Stimulated activated CD4-positive, alpha-beta T cell treated with anti-CD3 and anti-CD28 coated beads, TNF-alpha, amount 100 ng/mL, for 4 hours (primary cell): ENCODE measurements around the gene USP27X.

ENCODE experiments used
- DNase-seq, 3 experiments: peaks; one replicate each; pipeline ENCODE4 v3.0.0-alpha.2; 2020; ENCODE audit warnings: low read depth in 3 of 3

USP27X gene

DNA sequence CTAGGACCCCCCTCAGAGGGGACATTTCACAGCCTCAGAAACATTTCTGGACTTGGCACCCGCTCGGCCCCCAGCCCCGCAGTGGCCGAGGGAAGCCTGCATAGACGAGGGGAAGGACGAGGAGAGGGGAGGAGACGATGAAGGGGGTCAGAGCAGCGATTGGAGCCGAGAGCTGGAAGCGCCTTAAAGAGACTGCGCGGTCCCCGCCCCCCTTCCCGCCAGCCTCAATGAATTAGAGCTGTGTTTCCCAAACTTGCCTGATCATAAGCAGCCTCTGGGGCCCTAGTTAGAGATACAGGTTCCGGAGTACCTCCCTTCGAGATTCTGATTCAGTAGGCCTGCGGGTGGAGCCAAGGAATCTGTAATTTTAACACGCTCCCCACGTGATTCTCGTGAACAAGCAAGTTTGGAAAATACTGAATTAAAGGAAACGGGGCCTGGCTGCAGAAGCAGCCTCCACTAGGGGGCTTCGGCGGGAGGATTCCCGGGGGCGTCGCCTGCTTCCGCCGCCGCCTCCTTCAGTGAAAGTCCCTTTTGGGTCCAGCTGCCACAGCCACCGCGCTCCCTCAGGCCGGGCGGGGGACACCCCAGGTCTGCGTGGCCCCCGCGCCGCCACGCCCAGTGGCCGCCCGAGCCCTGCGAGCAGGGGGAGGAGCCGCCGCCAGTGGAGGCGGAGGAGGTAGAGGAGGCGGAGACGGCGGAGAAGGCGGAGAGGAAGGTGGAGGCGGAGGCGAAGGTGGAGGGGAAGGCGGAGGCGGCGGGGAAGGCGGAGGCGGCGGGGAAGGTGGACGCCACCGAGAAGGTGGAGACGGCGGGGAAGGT lies at the start of gene USP27X:
Gene USP27X, plus strand, starts transcription at position 651 of the 822 bp plus-strand sequence. CDS start 824 bp downstream, outside the sequence.
- DNase-seq = peak; percentile 49 to 72 (median 65)

DNA sequence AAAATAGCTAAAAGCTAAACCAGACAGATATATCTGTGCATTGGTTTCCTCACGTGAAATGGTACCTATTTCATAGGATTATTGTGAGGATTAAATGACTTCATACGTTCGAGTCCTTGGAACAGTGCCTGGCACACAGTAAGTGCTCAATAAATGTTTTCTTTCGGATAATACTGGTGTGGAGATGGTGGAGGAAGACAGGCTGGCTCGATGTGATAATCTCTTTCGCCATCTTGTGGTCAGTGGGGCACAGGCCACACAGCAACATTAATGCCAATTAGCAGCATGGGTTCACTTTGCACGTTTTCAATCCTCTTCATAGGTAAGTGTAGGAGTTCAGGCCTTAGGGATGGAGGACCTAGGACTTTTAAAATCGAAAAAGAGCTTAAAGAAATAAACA lies 40.9 kb upstream of the USP27X start:
- no peak for DNase-seq

GRCh38 chrX:49840679-49841078 lies 38.6 kb upstream of the USP27X start:
- peak; percentile 0 to 11 (median 4) for DNase-seq

- no peak for DNase-seq
These were observed 36.7 kb upstream of the USP27X start for GRCh38 chrX:49842621-49843020.

DNA sequence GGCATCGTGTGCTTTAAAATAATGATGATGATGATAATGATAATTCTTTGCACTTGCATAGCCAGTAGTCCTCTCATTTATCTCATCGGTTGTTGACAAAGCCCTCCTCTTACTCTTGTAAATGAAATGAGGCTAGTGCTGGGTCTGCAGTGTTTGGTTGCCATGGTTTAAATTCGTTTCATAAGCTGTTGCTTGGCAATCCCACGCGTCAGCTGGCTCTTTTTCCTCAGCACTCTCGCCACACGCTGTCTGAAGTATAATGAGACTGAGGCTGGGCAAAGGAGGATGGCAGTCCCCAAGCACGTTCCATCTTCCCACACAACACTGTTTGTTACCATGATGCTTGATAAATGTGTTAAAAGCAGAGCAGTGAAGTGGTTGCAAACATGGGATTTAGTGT lies 34.7 kb upstream of the USP27X start:
- no peak for DNase-seq

DNA sequence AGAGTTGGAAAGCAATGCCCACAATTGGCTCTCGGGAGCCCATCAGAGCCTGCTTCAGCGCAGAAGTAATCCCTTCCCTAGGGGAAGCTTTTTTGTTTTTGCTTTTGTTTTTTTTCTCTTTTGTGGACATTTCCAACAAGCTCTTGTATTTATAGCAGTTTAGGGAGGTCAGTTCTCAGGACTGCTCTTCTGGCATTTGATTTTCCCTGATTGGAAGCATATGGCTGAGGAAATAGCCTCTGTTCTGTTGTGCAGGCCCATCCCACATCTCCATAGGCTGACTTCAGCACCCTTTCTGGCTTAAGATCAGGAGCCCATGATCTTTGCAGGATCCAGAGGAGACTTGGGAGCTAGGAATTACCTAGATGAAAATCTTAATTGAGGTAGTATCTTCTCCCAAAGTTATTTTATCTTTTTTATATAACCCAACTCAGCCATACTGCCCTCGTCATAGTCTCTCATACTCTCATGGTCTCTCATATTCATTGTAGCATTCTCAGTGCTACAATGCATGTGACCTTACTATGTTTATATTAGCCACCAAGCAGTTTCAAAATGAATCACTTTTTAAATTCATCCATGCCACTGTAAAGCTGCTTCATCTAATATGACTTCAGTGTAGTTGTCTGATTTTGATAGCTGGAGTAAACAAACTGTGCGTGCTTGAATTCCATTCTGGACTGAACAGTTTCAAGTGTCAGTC lies 33.4 kb upstream of the USP27X start:
- no peak for DNase-seq

- DNase-seq = no peak
These were observed 32.8 kb upstream of the USP27X start for GRCh38 chrX:49846522-49846921.

- no peak for DNase-seq
These were observed 31.0 kb upstream of the USP27X start for GRCh38 chrX:49848275-49848674.

DNA sequence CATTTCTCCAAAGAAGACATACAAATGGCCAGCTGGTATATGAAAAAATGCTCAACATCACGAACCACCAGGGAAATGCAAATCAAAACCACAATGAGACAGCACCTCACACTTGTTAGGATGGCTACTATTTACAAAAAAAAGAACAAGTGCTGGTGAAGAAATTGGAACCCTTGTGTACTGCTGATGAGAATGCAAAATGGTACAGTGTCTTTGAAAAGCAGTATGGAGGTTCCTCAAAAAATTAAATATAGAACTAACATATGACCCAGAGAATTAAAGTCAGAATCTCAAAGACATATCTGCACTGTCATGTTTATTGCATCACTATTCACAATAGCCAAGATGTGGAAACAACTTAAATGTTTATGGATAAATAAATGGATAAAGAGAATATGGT lies 29.3 kb upstream of the USP27X start:
- DNase-seq = no peak

DNA sequence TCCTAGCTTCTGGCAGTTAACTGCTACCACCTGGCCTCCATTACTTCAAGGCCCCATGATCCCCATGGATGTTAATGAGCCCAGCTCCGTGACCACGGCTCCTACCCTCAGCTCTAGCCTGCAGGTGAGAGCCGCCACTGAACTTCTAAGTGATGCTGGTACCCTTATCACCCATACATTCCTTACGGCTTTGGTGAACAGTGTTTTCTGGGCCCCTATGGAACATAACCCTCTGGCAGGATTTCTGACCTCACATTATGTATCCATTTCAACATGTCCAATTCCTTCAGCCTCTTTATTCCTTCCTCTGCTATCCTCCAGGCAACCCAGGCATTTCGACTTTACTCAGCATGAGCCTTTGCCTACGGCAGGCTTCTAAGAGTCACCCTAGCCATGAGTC lies 25.6 kb upstream of the USP27X start:
- no peak for DNase-seq

DNA sequence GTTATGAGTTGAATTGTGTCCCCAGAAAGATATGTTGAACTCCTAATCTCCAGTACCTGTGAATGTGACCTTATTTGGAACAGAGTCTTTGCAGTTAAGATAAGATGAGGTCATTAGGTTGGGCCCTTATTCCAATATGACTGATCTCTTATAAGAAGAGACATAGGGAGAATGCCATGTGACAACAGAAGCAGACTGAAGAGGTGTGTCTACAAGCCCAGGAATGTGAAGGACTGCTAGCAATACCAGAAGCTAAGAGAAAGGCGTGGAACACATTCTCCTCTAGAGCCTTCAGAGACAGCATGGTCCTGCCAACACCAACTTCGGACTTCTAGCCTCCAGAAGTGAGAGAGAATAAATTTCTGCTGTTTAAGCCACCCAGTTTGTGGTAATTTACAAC lies 22.5 kb upstream of the USP27X start:
- no peak for DNase-seq

GRCh38 chrX:49858341-49858740 lies 20.9 kb upstream of the USP27X start:
- DNase-seq = no peak

DNA sequence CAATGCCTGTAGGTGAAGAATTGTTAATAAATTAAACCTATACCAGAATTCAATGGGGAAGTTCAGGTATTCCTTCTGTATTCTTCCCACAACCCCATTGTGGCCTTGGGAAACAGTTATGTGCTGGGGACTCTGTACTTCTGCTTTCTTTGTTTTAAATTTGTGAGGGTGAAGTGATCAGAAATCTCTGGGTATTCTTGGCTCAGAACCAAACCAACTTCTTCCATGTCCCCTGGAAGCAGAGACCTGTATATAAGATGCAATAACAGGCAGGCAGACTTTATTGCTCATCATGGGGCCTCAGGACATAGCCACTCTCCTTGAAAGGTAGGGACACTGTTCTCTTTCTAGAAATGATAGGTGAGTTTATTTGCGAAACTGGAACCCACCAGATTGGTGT lies 19.8 kb upstream of the USP27X start:
- no peak for DNase-seq

- no peak for DNase-seq
These were observed 18.3 kb upstream of the USP27X start for GRCh38 chrX:49860867-49861535.

- no peak for DNase-seq
These were observed 17.2 kb upstream of the USP27X start for GRCh38 chrX:49862093-49862492.

DNA sequence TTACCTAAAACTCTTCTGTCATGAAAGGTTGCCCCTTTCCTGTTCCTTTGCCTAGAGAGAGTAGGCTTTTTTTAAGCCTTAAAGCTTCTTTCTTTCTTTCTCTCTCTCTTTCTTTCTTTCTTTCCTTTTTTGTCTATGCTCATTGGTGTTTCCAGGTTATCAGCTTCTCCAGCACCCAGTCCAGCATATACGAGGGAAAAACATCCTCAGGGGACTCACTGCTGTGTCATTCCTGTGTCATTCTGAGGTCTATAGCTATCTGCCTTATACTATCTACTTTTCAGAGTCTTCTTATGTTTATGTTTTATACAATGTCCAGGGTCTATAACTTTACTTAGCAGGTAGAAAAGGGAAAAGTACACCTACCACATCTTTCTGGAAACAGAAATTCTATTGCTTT lies 10.5 kb upstream of the USP27X start:
- DNase-seq = no peak

GRCh38 chrX:49876750-49877149 lies 2.5 kb upstream of the USP27X start:
- DNase-seq = no peak

GRCh38 chrX:49877397-49878101 lies 1.7 kb upstream of the USP27X start:
- no peak for DNase-seq

DNA sequence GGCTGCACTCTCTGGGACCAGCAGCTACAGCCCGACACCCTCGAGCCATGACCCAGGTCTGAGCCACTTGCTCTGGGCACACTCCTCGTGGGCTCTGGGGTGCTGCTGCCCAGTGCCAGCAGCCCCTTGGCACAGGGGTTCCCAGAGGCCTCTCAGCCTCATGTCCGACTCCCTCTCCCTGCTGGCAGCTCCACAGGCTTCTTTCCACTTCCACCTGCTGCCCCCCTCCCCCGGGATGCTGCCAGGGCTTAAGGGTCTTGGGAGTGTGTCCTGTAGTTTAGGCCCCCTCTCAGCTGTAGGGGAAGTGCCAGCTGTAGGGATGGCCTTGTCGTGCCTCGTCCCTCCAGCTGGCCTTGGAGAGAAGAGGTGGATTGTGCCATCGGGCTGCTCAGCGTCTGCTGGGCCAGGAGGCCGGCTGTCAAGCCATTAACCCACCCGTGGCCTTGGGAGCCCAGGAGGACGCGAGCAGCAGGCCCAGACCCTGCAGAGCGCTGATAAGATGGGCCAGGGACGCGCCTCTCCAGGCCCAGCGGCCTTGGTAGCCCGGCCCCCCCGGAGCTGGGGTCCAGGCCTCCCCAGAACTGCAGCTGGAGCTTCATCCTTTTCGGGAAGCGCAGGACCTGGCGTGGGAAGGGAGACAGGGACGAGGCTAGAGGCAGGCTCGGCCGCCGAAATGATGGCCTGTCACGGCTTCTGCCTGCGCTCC lies 1.0 kb upstream of the USP27X start:
- no peak for DNase-seq

GRCh38 chrX:49879656-49880277 lies 483 bp downstream of the USP27X start:
- DNase-seq = no peak

GRCh38 chrX:49880668-49881067 lies 1.4 kb downstream of the USP27X start:
- DNase-seq = no peak
